AG09309 (cell line): ENCODE data around the gene CTRB1.

Experiments used
- DNase-seq: peaks from one replicate; pipeline ENCODE4 v3.0.0-alpha.2; 2010; ENCODE audit warnings: low read depth
- H3K4me3 ChIP-seq: 2 replicates; pipeline ENCODE4 v1.5.1; 2011; ENCODE audit warnings: mild to moderate bottlenecking, low read depth, low read length, moderate library complexity; ENCODE audit not compliant: control insufficient read depth
- TF ChIP-seq, protein P1 (sequence below): IDR thresholded peaks from 2 replicates; pipeline ENCODE4 v1.5.1; 2011; ENCODE audit warnings: mild to moderate bottlenecking, low read depth, low read length, inconsistent platforms; ENCODE audit not compliant: insufficient read depth, control insufficient read depth; ENCODE audit errors: missing control alignments

Gene CTRB1

DNA sequence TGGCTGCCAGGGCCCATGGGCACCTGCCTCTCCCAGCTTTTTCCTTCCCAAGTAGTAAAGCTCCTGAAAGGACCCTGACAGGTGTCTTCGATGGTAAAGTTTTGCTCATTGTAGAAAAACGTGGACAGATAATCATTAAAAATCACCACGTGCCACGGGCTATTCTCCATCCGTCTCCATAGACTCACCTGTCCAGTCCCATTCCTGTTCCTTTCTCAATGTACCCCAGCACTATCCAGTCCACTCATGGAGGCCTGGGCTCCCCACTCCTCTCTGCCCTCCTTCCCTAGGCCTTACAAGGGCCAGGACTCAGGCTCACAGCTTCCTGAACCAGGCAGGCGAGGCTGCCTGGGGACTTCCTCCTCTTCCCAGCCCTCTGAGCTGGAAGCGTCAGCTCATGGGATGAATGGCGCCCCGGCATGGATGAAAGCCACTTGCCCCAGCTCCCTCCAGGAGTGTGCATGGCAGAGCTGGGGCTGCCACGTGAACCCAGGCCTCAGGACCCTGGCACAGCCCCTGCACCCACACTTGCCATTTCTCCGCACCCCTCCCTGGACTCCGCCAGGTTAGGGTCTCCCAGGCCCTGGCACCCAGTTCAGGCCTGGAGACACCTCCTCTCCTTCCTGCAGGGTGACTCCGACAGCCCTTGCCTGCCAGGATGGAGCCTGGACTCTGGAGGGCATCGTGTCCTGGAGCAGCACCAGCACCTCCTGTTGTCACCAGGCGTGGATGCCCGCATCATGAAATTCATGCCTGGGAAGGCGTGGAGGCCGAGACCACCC is 8.8 kb downstream of the CTRB1 start:
- no peak overlapping the region for H3K4me3 ChIP-seq
- DNase-seq = no peak
- TF ChIP-seq, protein P1, sequence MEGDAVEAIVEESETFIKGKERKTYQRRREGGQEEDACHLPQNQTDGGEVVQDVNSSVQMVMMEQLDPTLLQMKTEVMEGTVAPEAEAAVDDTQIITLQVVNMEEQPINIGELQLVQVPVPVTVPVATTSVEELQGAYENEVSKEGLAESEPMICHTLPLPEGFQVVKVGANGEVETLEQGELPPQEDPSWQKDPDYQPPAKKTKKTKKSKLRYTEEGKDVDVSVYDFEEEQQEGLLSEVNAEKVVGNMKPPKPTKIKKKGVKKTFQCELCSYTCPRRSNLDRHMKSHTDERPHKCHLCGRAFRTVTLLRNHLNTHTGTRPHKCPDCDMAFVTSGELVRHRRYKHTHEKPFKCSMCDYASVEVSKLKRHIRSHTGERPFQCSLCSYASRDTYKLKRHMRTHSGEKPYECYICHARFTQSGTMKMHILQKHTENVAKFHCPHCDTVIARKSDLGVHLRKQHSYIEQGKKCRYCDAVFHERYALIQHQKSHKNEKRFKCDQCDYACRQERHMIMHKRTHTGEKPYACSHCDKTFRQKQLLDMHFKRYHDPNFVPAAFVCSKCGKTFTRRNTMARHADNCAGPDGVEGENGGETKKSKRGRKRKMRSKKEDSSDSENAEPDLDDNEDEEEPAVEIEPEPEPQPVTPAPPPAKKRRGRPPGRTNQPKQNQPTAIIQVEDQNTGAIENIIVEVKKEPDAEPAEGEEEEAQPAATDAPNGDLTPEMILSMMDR = no peak

DNA sequence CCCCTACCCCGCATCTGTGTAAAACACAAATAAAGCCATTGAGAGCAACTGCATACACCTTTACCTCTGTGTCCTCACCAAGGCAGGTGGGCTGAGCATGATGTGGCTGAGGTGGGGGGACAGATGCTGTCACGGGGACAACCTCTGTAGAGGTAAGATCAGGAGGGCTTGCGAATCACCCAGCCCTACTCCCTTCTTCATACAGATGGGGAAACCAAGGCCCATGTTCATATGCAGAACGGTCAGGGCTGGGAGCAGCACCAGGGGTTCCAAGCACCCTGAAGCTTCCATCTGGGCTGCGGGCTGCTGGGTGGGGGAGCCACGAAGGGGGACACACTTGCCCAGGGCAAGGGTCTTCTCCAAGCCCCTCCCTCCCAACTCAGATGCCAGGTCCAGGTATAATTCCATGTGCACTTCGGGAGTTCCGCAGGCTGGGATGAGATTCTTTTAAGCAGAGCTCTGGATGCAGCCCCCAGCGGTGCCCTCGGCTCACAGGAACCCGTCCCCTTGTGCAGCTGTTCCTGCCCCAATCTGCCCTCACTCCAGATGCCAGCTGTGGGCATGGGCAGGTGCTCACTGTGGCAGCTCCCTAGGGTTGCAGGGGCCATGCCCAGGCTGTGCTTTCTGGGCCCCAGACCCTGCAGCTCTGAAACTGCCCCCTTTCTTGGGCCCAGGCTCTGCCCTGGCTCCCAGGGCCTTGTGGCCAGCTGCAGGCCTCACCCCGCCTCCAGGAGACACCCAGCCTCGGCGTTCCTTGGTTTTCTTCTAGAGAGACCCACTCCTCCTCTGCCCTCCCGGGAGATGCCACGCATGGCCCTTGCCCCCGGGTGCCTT is 9.6 kb downstream of the CTRB1 start:
- DNase-seq = no peak
- TF ChIP-seq, protein P1 = no peak
- H3K4me3 ChIP-seq = no peak overlapping the region

DNA sequence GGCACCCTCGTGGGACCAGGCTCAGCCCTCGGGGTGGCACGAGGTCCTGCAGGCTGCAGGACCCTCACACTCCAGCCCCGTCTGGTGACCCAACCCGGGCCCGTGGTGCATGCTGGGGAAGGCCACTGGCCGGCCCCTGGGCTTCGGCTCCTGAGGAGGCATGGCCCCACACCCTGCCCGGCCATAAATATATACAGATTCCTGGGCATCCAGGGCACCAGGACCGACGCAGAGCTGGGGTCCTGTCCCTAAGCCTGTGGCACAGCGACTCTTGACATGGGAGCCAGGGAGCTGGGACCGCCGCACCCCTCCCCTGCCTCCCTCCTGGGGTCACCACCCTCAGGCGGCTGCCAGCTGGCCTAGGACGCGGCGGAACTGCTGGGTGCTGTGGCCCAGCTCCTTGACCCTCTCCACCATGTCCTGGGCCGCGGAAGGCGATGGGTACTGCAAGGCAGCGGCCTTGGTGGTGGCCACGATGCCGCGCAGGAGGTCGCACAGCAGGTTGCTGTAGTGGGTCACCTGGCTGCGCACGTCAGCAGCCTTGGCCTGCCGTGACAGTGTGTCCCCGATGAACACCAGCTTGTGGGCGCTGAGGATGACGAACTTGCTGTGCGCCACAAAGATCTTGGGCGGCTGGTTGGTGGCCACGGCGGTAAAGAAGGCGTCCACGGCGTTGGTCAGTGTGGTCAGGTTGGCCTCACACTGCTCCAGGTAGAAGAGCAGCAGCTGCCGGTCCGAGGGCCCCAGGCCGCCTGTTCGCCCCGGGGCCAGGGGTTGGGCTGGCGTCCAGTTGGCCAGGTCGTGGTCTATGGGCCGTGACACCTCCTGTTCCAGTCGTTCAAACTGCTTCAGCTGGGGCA is 10.6 kb downstream of the CTRB1 start:
- H3K4me3 ChIP-seq = no peak overlapping the region
- TF ChIP-seq, protein P1 = no peak
- no peak for DNase-seq

DNA sequence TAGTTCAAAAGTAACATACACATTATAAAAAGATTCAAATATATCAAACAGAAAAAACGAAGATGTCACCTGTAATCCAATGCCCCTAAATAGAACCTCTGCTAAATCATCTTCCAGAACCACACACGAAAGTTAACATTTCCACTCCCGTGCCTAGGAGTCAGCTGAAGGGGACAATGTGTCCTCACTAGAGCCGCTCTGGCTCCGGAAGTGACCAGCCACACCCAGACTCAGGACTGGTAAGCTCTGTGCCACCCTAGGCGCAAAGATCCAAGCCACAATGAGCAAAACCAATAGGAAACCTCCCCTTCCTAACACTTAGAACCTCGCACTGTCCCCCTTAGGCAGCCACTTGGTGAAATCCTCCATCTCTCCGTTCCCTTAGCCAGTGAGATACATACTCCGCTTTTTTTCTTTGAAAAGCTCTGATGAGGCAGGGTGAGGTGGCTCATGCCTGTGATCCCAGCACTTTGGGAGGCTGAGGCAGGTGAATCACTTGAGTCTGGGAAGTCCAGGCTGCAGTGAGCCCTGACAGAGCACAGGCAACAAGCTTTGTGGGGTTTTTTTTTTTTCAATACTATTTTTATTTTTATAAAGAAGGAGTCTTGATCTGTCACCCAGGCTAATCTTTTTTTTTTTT is 11.8 kb downstream of the CTRB1 start:
- no peak for DNase-seq
- TF ChIP-seq, protein P1 = no peak
- no peak overlapping the region for H3K4me3 ChIP-seq

DNA sequence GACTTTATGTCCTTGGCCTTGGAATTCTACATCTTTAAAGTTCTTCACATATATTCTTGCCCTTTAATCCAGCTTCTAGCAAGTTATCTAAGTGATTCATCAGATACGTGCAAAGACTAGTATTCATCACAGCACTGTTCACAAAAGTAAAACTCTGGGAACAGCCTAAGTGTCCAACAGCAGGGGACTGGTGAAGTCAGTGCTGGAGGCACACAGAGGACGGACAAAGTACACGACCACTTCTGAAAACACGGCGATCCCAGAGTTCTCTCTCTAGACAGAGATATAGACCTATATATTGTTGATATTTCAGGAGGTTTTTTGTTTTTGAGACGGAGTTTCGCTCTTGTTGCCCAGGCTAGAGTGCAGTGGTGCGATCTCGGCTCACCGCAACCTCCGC is 12.8 kb downstream of the CTRB1 start:
- no peak overlapping the region for H3K4me3 ChIP-seq
- TF ChIP-seq, protein P1 = no peak
- DNase-seq = no peak

DNA sequence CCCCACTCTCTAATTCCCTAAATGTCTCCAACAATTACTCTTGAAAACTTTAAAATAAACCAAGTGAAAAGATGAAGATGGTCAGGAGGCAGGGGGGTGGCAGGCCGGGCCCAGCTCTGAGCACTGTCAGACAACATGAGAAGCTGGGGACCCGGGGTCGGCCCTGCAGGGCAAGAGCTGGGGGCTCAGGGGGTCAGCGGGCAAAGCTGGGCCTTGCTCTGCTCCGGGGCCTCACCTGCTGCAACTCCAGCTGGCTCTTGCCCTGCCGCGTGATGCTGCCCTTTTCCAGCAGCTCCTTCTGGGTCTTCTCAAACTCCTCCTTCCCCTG is 14.8 kb downstream of the CTRB1 start:
- TF ChIP-seq, protein P1 = no peak
- H3K4me3 ChIP-seq = no peak overlapping the region
- DNase-seq = no peak
